Activated naive CD8-positive, alpha-beta T cell treated with anti-CD3 and anti-CD28 coated beads, Interleukin-2, amount 10 ng/mL, durations not matched to agents 7 days and 5 days (primary cell): Measurements from ENCODE around the gene KIF26B. TPM values are rescaled to one million over a fixed set of nuclear protein-coding genes. Genes with fewer than 3 reads are reported as not detected.

Experiments used
- ATAC-seq: fragments of 150-1000 bp; cut with Tn5 transposase; one replicate; pipeline ENCODE4 v1.10.0; 2021; ENCODE audit warnings: low read depth, moderate library complexity
- POLR2A ChIA-PET: fragments of 350-600 bp; sonication (Branson Sonifier 250); formaldehyde crosslinking; loops from one replicate; lab custom pipeline; 2021; ENCODE audit warnings: antibody characterized with exemption; lab: Charles Lee
- DNase-seq: peaks from one replicate; pipeline ENCODE4 v3.0.0; 2021
- H3K27ac Mint-ChIP-seq: one replicate; pipeline ENCODE4 v1.8.0; 2022; ENCODE audit warnings: mild to moderate bottlenecking, mixed read lengths
- H3K27me3 Mint-ChIP-seq: one replicate; pipeline ENCODE4 v1.8.0; 2022; ENCODE audit warnings: mild to moderate bottlenecking, moderate library complexity, mixed read lengths
- H3K36me3 Mint-ChIP-seq: one replicate; pipeline ENCODE4 v1.8.0; 2021; ENCODE audit warnings: mild to moderate bottlenecking, mixed read lengths
- H3K4me1 Mint-ChIP-seq: one replicate; pipeline ENCODE4 v1.8.0; 2021; ENCODE audit warnings: mixed read lengths
- H3K4me3 Mint-ChIP-seq: one replicate; pipeline ENCODE4 v1.8.0; 2022; ENCODE audit warnings: mild to moderate bottlenecking, moderate library complexity, mixed read lengths
- H3K9me3 Mint-ChIP-seq: one replicate; pipeline ENCODE4 v1.8.0; 2021; ENCODE audit warnings: mixed read lengths
- total RNA-seq, 2 experiments: library from RNA; stranded (reverse); gene quantifications; one replicate each; pipeline ENCODE4 v1.2.3, GENCODE V29; 2021

Gene KIF26B
- total RNA-seq, 2 experiments from 2014 or later: 0.14 TPM; not detected in 1

DNA sequence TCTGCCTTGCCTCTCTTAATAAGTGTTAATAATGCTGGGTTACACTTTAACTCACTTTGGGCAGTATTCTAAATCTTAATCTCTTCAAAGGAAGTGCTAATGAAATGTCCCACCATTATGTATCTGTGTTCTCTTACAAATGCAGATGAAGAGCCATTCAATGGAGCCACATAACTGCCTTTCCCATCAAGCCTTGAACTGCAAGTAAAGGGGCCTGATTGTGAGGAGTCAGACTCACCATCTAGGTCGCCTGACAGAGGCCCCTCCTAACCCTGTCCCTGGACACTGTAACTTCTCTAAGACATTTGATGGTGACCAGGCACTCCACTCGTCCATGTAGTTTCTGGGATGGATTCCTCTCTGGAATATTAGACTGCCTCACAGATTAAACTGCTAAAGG is 329.4 kb downstream of the KIF26B start:
- Mint-ChIP-seq H3K27ac (no peak overlapping the region), H3K36me3 (no peaks in the 10 kb centered on the region), H3K9me3 (no peaks in the 10 kb centered on the region), H3K4me3 (no peak overlapping the region), H3K27me3 (peaks cover 2% of the 10 kb centered on the region), H3K4me1 (no peaks in the 10 kb centered on the region)
- POLR2A ChIA-PET: no interaction called here
- DNase-seq (no peak), ATAC-seq (no peak)

DNA sequence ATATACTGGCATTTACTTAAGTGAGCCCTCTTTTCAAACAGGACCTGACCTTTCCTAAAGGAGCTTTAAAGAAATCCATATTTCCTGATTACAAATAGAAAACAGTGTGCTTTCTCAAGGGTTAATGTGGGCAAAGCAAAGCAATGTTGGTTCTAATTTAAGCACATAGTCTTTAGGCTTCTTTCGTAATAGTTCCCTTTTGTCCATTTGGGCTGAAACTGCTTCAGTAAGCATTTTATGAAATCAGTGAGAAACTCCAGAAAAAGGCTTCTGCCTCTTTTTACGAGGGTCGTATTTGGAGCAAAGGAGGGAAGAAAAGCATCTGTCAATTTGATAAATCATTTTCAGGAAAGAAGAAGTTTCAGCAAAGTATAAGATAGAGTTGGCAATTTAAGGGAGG is 331.2 kb downstream of the KIF26B start:
- Mint-ChIP-seq H3K9me3 (no peaks in the 10 kb centered on the region), H3K4me1 (no peaks in the 10 kb centered on the region), H3K36me3 (no peaks in the 10 kb centered on the region), H3K4me3 (no peak overlapping the region), H3K27ac (no peak overlapping the region), H3K27me3 (no peaks in the 10 kb centered on the region)
- ATAC-seq (no peak), DNase-seq (no peak)
- POLR2A ChIA-PET: no interaction called here

DNA sequence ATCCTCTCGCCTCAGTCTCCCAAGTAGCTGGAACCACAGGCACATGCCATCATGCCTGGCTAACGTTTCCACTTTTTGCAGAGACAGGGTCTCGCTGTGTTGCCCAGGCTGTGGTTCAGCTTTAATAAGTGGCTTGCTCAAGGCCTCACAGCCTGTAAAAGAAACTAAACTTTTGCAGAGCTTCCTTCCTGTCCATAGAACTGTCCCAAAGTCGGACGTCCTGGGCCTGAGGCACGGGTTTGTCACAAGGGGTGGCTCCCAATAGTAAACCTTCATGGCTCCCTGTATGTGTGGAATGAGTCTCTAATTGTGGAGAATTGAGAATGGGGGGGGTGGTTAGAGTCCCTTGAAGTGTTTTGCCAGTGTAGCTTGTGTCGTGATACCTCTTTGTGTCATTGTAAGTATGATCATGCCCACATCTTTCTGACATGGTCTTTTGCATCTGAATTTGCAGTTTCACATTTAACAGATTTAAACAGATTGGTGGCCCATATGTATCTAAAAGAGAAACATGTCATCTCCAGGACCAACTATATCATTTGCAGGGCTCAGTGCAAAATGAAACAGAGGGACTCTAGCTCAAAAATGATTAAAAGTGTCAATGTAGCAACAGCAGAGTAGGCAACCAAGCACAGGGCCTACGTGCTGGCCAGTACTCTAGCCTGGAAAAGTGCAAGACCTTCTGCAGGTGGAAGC is 332.1 kb downstream of the KIF26B start:
- no peaks in the 10 kb centered on the region for H3K4me1 Mint-ChIP-seq
- no peaks in the 10 kb centered on the region for H3K9me3 Mint-ChIP-seq
- POLR2A ChIA-PET: no interaction called here

DNA sequence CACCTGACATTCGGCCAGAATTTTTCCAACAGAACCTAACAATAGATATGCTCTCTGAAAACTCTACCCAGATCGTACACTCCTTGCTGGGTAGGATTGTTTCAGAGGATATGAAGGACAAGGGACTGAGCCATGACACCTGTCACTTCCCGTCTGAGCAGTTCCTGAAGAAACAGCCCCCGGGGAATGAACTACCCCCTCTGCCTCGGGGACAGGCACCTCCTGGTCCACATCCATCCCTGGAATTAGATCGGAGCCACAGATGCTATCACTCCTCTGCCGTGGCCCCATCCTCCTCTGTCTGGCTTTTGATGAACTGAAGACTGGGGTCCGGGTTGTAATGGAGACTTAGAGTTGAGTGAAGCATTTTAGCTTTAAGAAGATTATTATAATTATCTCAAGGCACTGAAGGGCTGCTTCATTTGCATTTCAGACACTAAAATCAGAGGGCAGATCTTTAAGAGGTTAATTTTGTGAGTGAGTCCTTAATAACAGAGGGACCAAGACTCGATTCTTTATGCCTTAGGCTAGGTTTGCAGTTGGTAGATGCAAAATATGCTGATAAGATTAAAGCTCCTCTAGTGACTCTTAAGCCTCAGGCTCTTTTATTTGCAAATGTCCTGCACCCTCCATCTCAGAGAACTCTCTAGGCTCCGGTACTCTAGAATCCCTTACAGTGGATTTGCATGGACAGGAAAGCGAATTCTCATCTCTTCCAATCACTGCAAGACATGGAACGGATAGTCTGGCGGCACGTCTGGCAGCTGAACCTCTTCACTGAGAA is 333.8 kb downstream of the KIF26B start:
- no peak for ATAC-seq
- H3K9me3 Mint-ChIP-seq: no peaks in the 10 kb centered on the region
- POLR2A ChIA-PET: no interaction called here

More for the DNA sequence above, 332.1 kb downstream of the KIF26B start:
- Mint-ChIP-seq H3K27ac (no peak overlapping the region), H3K36me3 (no peaks in the 10 kb centered on the region), H3K4me3 (no peak overlapping the region), H3K27me3 (no peaks in the 10 kb centered on the region)
- DNase-seq: no peak
- no peak for ATAC-seq

DNA sequence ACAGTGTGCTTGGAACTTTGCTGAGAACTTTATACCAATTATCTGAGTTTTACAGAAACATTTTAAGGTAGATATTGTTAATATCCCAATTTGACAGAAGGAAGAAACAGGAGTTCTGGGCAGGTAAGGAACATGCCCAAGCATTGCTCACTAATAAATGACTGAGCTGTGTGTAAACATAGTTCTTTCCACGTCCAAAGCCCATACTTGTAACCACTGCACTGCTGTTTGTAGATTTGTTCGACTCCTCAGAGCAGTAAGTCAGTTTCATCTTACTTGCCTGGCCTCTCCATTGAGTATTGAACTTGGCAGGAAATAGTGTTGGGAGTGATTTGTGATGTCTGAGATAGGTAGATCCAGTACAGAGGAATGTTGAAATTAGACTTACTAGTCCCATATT is 335.1 kb downstream of the KIF26B start:
- DNase-seq: no peak
- Mint-ChIP-seq H3K27me3 (no peaks in the 10 kb centered on the region), H3K9me3 (no peaks in the 10 kb centered on the region), H3K27ac (no peak overlapping the region), H3K4me3 (no peak overlapping the region), H3K36me3 (no peaks in the 10 kb centered on the region), H3K4me1 (no peaks in the 10 kb centered on the region)
- ATAC-seq: no peak
- POLR2A ChIA-PET: no interaction called here

More for the DNA sequence above, 333.8 kb downstream of the KIF26B start:
- Mint-ChIP-seq H3K4me1 (no peaks in the 10 kb centered on the region), H3K36me3 (no peaks in the 10 kb centered on the region), H3K4me3 (no peak overlapping the region), H3K27me3 (no peaks in the 10 kb centered on the region), H3K27ac (no peak overlapping the region)
- DNase-seq: no peak

DNA sequence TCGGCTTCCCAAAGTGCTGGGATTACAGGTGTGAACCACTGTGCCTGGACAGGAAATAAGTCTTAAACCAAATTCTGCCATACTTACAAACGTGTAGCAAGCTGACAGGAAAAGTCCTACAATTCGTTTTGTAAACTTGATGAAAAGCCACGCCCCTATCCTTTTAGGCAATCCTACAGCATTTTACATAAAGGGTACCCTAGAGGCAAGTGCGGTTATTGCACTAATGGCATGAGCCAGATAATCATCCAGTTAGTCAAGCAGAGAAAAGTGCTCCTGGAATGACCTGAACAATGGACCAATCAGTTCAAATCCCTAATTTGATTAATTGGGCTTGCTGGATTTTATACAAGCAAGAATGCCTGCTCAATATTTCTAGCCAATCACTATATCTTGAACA is 338.2 kb downstream of the KIF26B start:
- no peaks in the 10 kb centered on the region for H3K4me1 Mint-ChIP-seq
- POLR2A ChIA-PET: no interaction called here
- H3K9me3 Mint-ChIP-seq: no peaks in the 10 kb centered on the region
- no peak for ATAC-seq
- peaks cover 2% of the 10 kb centered on the region for H3K27me3 Mint-ChIP-seq
- no peak for DNase-seq
- H3K36me3 Mint-ChIP-seq: no peaks in the 10 kb centered on the region
- H3K4me3 Mint-ChIP-seq: no peak overlapping the region
- no peak overlapping the region for H3K27ac Mint-ChIP-seq

DNA sequence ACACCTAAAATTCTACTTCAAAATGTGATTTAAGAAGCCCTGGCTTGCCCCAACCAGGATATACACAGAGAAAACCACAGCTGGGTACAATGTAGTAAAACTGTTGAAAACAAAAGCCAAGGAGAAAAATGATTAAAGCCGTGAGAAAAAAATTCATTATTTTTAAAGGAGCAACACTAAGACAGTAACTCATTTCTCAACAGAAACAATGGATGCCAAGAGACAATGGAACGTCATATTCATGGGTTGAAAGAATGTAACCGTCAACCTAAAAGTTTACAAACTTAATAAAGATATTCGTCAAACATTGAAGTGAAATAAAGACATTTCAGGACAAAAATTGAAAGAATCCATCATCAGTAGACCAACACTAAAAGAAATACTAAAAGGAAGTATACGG is 340.9 kb downstream of the KIF26B start:
- Mint-ChIP-seq H3K4me3 (no peak overlapping the region), H3K27ac (no peak overlapping the region), H3K4me1 (no peaks in the 10 kb centered on the region), H3K9me3 (no peaks in the 10 kb centered on the region), H3K36me3 (no peaks in the 10 kb centered on the region), H3K27me3 (peaks cover 2% of the 10 kb centered on the region)
- no peak for DNase-seq
- POLR2A ChIA-PET: no interaction called here
- ATAC-seq: no peak

DNA sequence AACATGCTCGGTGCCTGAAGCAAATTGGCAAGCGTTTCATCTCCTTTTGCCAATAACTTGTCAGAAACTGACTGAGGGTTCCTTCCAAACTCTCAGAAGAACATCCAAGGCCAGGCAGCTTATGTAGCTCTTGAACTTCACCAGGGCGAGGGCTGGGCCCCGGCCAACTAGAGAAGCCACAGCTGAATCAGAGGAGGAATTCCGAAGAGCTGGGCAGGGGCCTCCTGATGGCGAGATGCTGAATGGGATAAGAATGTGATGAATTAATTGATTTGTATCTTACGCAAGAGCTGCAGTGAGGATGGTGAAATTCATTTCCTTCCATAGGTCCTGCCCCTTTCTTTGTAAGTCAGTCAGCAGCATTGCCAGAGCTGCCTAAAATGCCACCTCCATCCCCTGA is 345.8 kb downstream of the KIF26B start:
- ATAC-seq: no peak
- DNase-seq: no peak
- POLR2A ChIA-PET: no interaction called here
- Mint-ChIP-seq H3K4me1 (no peaks in the 10 kb centered on the region), H3K36me3 (no peaks in the 10 kb centered on the region), H3K27ac (no peak overlapping the region), H3K27me3 (no peaks in the 10 kb centered on the region), H3K9me3 (no peaks in the 10 kb centered on the region), H3K4me3 (no peak overlapping the region)

DNA sequence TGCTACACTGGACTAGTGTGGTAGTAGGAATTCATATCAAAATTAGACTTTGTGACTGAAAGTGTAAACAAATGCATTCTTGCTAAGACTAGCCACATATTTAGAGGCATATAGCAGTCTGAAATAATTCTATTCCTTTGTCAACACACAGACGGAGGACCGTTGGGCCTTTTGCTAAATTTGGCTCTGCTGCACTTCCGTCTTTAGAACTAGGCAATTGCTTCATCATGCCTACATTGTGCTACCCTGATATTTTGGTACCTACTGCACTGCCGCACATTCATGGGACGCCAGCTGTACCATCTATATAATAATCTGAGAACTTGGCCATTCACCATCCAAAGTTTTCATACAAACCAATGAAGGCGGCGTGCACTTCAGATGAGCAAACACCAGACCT is 346.8 kb downstream of the KIF26B start:
- no peak overlapping the region for H3K27ac Mint-ChIP-seq
- DNase-seq (no peak), ATAC-seq (no peak)
- POLR2A ChIA-PET: no interaction called here
- H3K27me3 Mint-ChIP-seq: no peaks in the 10 kb centered on the region
- no peaks in the 10 kb centered on the region for H3K9me3 Mint-ChIP-seq
- H3K4me3 Mint-ChIP-seq: no peak overlapping the region
- no peaks in the 10 kb centered on the region for H3K36me3 Mint-ChIP-seq
- H3K4me1 Mint-ChIP-seq: no peaks in the 10 kb centered on the region

DNA sequence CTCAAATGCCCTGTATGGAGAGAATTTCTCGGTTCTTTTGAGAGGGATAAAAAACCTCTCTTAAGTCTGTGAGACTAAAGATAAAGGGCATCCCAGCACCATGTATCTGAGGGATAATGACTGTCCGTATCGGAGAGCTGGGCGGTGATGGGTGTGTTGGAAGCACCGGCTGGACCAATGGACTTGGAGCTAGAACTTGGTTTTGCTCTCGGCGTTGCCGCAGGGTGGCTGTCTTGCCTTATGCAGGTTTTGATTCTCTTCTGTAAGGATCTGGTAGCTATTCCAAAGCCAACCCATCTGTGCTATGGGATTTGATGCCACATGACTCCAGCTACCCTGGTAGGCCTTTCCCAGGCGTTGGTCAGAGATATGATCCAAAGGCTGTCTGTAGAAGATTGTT is 348.8 kb downstream of the KIF26B start:
- Mint-ChIP-seq H3K27me3 (no peaks in the 10 kb centered on the region), H3K4me3 (no peak overlapping the region), H3K9me3 (no peaks in the 10 kb centered on the region), H3K4me1 (no peaks in the 10 kb centered on the region), H3K36me3 (no peaks in the 10 kb centered on the region), H3K27ac (no peak overlapping the region)
- DNase-seq (no peak), ATAC-seq (no peak)
- POLR2A ChIA-PET: no interaction called here

DNA sequence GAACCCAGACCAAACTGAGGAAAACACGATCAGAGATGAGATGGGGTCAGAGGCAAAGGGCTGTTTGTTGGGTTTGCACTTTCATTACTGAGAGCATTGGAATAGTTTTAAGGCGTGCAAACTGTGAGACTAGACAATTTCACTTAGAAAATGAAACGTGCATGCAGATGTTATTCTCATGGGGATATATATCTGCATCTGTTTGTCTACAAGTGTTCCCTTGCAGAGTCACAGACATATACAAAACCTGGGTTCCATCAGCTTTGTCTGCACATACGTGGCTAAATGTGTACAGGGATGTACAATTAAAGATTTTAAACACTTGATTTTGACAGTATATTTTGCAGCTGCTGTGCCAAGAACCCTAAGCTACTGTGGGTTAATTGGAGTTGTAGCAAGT is 355.4 kb downstream of the KIF26B start:
- Mint-ChIP-seq H3K4me1 (peaks cover 2% of the 10 kb centered on the region), H3K36me3 (no peaks in the 10 kb centered on the region), H3K27ac (no peak overlapping the region), H3K9me3 (no peaks in the 10 kb centered on the region), H3K27me3 (peaks cover 8% of the 10 kb centered on the region), H3K4me3 (no peak overlapping the region)
- POLR2A ChIA-PET: no interaction called here
- DNase-seq (no peak), ATAC-seq (no peak)

DNA sequence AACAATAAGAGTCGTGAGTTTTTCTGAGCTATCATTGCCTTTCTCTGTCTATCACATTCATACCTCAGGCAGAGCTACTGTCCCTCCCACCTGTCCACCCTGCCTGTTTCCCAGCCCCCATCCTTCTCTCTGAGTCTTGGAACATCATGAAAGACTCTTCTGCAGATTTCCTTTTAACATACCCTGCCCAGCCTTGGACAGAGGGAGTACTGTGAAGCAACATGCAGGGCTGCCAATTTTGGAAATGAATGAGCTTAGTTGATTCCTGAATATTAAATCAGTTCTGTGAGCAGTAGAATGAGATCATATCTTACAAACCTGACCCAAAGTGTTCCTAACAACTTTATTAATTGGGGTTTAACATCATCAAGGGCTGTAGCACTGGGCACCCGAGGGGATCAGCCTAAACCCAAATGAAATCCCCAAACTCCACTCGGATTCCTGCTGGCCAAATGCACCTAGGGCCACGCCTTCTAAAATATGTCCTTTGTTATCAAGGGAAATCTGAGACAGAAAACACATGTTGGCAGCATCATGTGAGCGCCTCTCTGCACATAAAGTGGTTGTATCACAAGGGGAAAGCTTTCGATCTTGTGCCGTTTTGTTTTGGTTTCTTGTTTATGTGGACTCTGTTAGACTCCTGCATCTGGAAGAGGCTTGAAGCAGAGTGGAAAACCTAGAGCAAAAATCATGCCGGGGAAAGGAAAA is 357.6 kb downstream of the KIF26B start:
- H3K9me3 Mint-ChIP-seq: no peaks in the 10 kb centered on the region
- H3K27me3 Mint-ChIP-seq: peaks cover 8% of the 10 kb centered on the region
- ATAC-seq (no peak), DNase-seq (no peak)
- H3K4me3 Mint-ChIP-seq: no peak overlapping the region
- H3K4me1 Mint-ChIP-seq: peaks cover 2% of the 10 kb centered on the region
- H3K27ac Mint-ChIP-seq: no peak overlapping the region
- POLR2A ChIA-PET: no interaction called here
- H3K36me3 Mint-ChIP-seq: no peaks in the 10 kb centered on the region

DNA sequence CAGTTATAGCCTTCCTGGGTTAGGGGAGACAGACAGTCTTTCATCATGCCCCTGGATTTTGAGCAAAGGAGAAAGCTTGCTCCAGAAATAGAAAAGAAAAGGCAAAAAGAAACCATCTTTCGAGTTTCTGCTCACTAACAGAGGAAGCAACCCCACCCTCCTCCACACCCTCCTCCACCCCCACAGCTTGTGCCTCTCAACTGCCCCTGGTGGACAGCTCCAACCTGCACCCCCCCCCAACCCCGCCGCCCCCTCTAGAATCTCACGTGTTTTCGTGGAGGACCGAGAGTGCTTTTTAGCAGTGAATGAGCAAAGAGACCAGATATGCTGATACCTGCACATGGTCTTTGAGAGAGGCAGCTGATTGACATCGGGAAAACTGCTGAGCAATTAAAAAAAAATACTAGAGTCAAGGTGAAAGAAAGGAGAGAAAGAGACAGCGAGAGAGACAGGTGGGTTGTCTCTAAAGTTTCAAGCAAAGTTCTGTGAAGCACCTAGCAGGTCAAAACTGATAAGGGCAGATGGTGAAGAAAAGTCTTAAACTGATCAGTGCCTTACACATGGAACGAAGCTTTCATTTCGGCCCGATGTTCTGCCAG is 358.3 kb downstream of the KIF26B start:
- no peak overlapping the region for H3K4me3 Mint-ChIP-seq
- ATAC-seq (no peak), DNase-seq (no peak)
- no peaks in the 10 kb centered on the region for H3K36me3 Mint-ChIP-seq
- no peak overlapping the region for H3K27ac Mint-ChIP-seq
- POLR2A ChIA-PET: no interaction called here
- H3K27me3 Mint-ChIP-seq: peaks cover 8% of the 10 kb centered on the region
- H3K9me3 Mint-ChIP-seq: no peaks in the 10 kb centered on the region
- peaks cover 2% of the 10 kb centered on the region for H3K4me1 Mint-ChIP-seq
